ENCODE results near the gene TMCO2. TPM values are rescaled to one million over a fixed set of nuclear protein-coding genes. Genes with fewer than 3 reads are reported as not detected.

The TMCO2 gene
- not detected in 5 replicates for total RNA-seq (2022; extraction: Qiagen RNA extraction)

DNA sequence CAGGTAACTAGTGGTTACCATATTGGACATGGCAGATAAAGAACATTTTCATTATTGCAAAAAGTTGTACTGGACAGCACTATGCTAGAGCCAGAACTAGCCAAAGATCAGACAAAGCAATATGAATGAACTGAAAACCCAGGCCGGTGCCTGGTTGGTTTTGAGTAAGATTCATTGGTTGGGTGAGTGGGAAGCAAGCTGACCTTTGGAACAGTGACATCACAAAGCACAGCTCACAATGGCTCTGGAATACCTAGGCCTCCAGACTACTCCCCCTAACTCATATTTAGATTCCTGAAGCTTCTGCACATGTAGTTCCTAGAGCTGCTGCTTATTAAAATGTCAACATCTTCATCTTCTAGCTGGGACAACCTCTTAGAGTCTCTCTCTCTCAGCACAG lies at the start of gene TMCO2:
Gene TMCO2, plus strand, starts transcription at position 283 of the 400 bp plus-strand sequence. Its CDS starts 57 bp downstream, at position 340.

DNA sequence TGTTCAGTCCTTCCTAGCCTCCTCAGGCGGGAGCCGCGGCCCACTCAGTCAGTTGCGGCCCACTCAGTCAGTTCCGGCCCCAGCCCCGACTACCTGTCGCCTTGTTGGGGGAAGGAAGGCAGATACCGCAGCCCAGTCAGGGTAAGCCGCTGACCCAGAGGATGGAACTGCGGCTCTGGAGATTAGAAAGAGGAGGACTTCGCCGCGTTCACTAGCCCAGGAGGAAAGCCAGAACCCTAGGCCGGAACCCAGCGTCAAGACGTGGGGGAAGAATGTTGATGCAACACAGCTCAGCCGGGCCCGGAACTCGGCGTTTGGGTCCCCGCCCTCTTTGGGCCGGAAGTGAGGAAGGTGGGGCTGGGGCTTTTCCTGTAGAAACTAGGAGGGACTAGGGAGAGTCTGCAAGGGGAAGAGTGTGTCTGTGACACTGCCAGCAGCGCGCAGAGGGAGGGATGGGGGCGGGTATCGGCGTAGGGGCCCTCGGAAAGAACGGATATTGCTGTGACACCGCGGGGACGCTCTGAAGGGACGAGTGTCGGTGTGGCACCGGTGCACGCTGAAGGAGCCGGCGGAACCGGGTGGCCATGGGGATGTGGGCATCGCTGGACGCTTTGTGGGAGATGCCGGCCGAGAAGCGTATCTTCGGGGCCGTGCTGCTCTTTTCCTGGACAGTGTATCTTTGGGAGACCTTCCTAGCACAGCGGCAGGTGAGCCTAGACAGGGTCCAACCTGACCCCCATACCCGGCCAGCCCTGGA lies 10.1 kb downstream of the TMCO2 start, which contains the start of gene ZMPSTE24:
Gene ZMPSTE24, plus strand, starts transcription at position 549 of the 757 bp plus-strand sequence. Its CDS starts 36 bp downstream, at position 585.

Other genes with a start within 250 kb of the TMCO2 start
- 206 to 279 TPM (median 236 TPM) in 5 replicates for gene CAP1, start 207.2 kb upstream of the TMCO2 start, total RNA-seq (2022; extraction: Qiagen RNA extraction)
- 57.8 to 77.2 TPM (median 65.5 TPM) in 5 replicates for gene PPT1, start 150.7 kb upstream of the TMCO2 start, total RNA-seq (2022; extraction: Qiagen RNA extraction)
- gene RLF, start 86.5 kb upstream of the TMCO2 start, total RNA-seq (2022; extraction: Qiagen RNA extraction): 4.9 to 6.0 TPM (median 5.7 TPM) in 5 replicates
- gene ZMPSTE24, start 10.3 kb downstream of the TMCO2 start, total RNA-seq (2022; extraction: Qiagen RNA extraction): 35.7 to 38.8 TPM (median 37.6 TPM) in 5 replicates
- 0.11 to 0.56 TPM (median 0.29 TPM) in 5 replicates for gene COL9A2, start 69.3 kb downstream of the TMCO2 start, total RNA-seq (2022; extraction: Qiagen RNA extraction)
- 8.5 to 11.0 TPM (median 9.3 TPM) in 5 replicates for gene SMAP2, start 125.8 kb downstream of the TMCO2 start, total RNA-seq (2022; extraction: Qiagen RNA extraction)
- gene ZFP69B, start 202.5 kb downstream of the TMCO2 start, total RNA-seq (2022; extraction: Qiagen RNA extraction): 1.3 to 2.2 TPM (median 1.7 TPM) in 5 replicates
- gene ZFP69, start 229.4 kb downstream of the TMCO2 start, total RNA-seq (2022; extraction: Qiagen RNA extraction): not detected in 5 replicates

Data from A549 treated with Mapracorat at 1 μM for 4 hours (cell line).